HCT116 (cell line): ENCODE data around the gene ATP6V0A1. TPM values are rescaled to one million over a fixed set of nuclear protein-coding genes. Genes with fewer than 3 reads are reported as not detected.
A peak's percentile ranks its signal among the peaks of the same experiment; 100 is the strongest.

ENCODE experiments used
- ATAC-seq: fragments of 200-7000 bp; cut with Tn5 transposase; 2 replicates; pipeline ENCODE4 v1.9.1; 2020; ENCODE audit warnings: mild to moderate bottlenecking, moderate library complexity
- BruUV-seq: library from RNA; stranded (reverse); fragments of 400-500 nt; replicated peaks from 2 replicates; lab custom pipeline; 2021; lab: Mats Ljungman, UMichigan
- CTCF ChIA-PET: fragments of 300-600 bp; sonication (Branson Sonifier 250); formaldehyde crosslinking; loops from one replicate; lab custom pipeline; 2021; ENCODE audit warnings: antibody characterized with exemption; lab: Charles Lee
- POLR2A ChIA-PET: fragments of 300-600, 350-600 bp; sonication (Branson Sonifier 250); formaldehyde crosslinking; loops from one replicate; lab custom pipeline; 2021; ENCODE audit warnings: antibody characterized with exemption; lab: Charles Lee
- RAD21 ChIA-PET, 2 experiments: fragments of 300-600 bp; sonication (Branson Sonifier 250); formaldehyde crosslinking; loops; one replicate each; lab custom pipeline; 2023; ENCODE audit warnings: low total read pairs in 2 of 2; ENCODE audit not compliant: uncharacterized antibody in 2 of 2, unreplicated experiment in 2 of 2, low non-redundant PET in 1 of 2; lab: Charles Lee
- DNase-seq: peaks from one replicate; pipeline ENCODE4 v3.0.0-alpha.2; 2010; ENCODE audit warnings: low read depth, low spot score
- H2AFZ ChIP-seq: fragments of 200-600 bp; shearing (Covaris generic), sonication (generic); 2 replicates; pipeline ENCODE4 v1.6.1; 2017; ENCODE audit warnings: low read depth, mixed run types, mixed read lengths, antibody characterized with exemption, low read length; ENCODE audit not compliant: poor library complexity, severe bottlenecking
- H3K27ac ChIP-seq: 2 replicates; pipeline ENCODE4 v1.5.1; 2012; ENCODE audit warnings: low read depth, low read length
- H3K27me3 ChIP-seq: fragments of 200-600 bp; sonication (generic); 2 replicates; pipeline ENCODE4 v1.6.1; 2016; ENCODE audit warnings: mixed run types, low read length, mixed read lengths; ENCODE audit not compliant: insufficient read depth
- H3K36me3 ChIP-seq, 2 experiments: fragments of 200-500 bp in 1 of 2; fragments of 200-600 bp in 1 of 2; sonication (Bioruptor generic) in 1 of 2; sonication (generic) in 1 of 2; 2 replicates each; pipeline versions ENCODE4 v1.5.1 to v1.6.1; 2014 to 2016; ENCODE audit warnings: low read length in 2 of 2, inconsistent platforms in 1 of 2, mixed read lengths in 1 of 2, mixed run types in 1 of 2; ENCODE audit not compliant: insufficient read depth in 2 of 2, control insufficient read depth in 1 of 2
- H3K4me1 ChIP-seq, 2 experiments: fragments of 200-600 bp in 1 of 2; sonication (generic) in 1 of 2; 2 replicates each; pipeline versions ENCODE4 v1.5.1 to v1.6.1; 2012 to 2017; ENCODE audit warnings: low read length in 2 of 2, inconsistent platforms in 1 of 2, mild to moderate bottlenecking in 1 of 2, mixed read lengths in 1 of 2, mixed run types in 1 of 2, moderate library complexity in 1 of 2; ENCODE audit not compliant: insufficient read depth in 2 of 2, control insufficient read depth in 1 of 2
- H3K4me2 ChIP-seq: fragments of 200-600 bp; sonication (generic); 2 replicates; pipeline ENCODE4 v1.6.1; 2017; ENCODE audit warnings: mixed run types, low read length, mixed read lengths
- H3K4me3 ChIP-seq, 2 experiments: fragments of 200-600 bp in 1 of 2; sonication (generic) in 1 of 2; replicated peaks in 1 of 2; 2 replicates each; pipeline ENCODE4 v1.5.1; 2011 to 2016; ENCODE audit warnings: low read length in 2 of 2, control low read depth in 1 of 2, low read depth in 1 of 2, mild to moderate bottlenecking in 1 of 2, mixed read lengths in 1 of 2, mixed run types in 1 of 2
- H3K79me2 ChIP-seq: fragments of 200-600 bp; sonication (generic); 2 replicates; pipeline ENCODE4 v1.6.1; 2017; ENCODE audit warnings: mild to moderate bottlenecking, mixed run types, low read length, moderate library complexity, mixed read lengths; ENCODE audit not compliant: insufficient read depth
- H3K9ac ChIP-seq: fragments of 200-600 bp; sonication (generic); 2 replicates; pipeline ENCODE4 v1.6.1; 2016; ENCODE audit warnings: low read length, mixed read lengths
- H3K9me2 ChIP-seq: fragments of 200-600 bp; sonication (generic), shearing (Covaris generic); 2 replicates; pipeline ENCODE4 v1.6.1; 2017; ENCODE audit warnings: mixed run types, mild to moderate bottlenecking, moderate library complexity; ENCODE audit not compliant: insufficient read depth
- H3K9me3 ChIP-seq, 2 experiments: fragments of 200-500 bp in 1 of 2; fragments of 200-600 bp in 1 of 2; sonication (Bioruptor generic) in 1 of 2; sonication (generic) in 1 of 2; 2 replicates each; pipeline ENCODE4 v1.6.1; 2014 to 2017; ENCODE audit warnings: low read length in 2 of 2, mixed read lengths in 2 of 2, inconsistent platforms in 1 of 2, low read depth in 1 of 2, mild to moderate bottlenecking in 1 of 2, mixed run types in 1 of 2, moderate library complexity in 1 of 2; ENCODE audit not compliant: control insufficient read depth in 1 of 2, insufficient read depth in 1 of 2
- H4K20me1 ChIP-seq: fragments of 200-600 bp; sonication (generic), shearing (Covaris generic); 2 replicates; pipeline ENCODE4 v1.6.1; 2017; ENCODE audit warnings: mixed run types, mild to moderate bottlenecking, moderate library complexity; ENCODE audit not compliant: insufficient read depth
- CEBPB ChIP-seq: IDR thresholded peaks from 2 replicates; pipeline ENCODE4 v1.6.1; 2012; ENCODE audit warnings: low read depth
- REST ChIP-seq: IDR thresholded peaks from 2 replicates; pipeline ENCODE4 v1.6.1; 2012; ENCODE audit warnings: low read depth
- SIN3A ChIP-seq: IDR thresholded peaks from 2 replicates; pipeline ENCODE4 v1.6.1; 2012; ENCODE audit warnings: low read depth
- ZFX ChIP-seq: fragments of 450-650 bp; IDR thresholded peaks from 2 replicates; pipeline ENCODE4 v1.6.1; 2017
- intact Hi-C: fragments of 100-400 bp; cut with micrococcal nuclease; formaldehyde crosslinking; loops from 2 replicates; pipeline ENCODE4 v1.10.0; 2022
- total RNA-seq: library from RNA; stranded (reverse); gene quantifications from one replicate; pipeline ENCODE4 v1.2.1, GENCODE V29; 2021; ENCODE audit not compliant: unreplicated experiment

The ATP6V0A1 gene
- total RNA-seq, 1 experiment from 2014 or later = 65.2 TPM

DNA sequence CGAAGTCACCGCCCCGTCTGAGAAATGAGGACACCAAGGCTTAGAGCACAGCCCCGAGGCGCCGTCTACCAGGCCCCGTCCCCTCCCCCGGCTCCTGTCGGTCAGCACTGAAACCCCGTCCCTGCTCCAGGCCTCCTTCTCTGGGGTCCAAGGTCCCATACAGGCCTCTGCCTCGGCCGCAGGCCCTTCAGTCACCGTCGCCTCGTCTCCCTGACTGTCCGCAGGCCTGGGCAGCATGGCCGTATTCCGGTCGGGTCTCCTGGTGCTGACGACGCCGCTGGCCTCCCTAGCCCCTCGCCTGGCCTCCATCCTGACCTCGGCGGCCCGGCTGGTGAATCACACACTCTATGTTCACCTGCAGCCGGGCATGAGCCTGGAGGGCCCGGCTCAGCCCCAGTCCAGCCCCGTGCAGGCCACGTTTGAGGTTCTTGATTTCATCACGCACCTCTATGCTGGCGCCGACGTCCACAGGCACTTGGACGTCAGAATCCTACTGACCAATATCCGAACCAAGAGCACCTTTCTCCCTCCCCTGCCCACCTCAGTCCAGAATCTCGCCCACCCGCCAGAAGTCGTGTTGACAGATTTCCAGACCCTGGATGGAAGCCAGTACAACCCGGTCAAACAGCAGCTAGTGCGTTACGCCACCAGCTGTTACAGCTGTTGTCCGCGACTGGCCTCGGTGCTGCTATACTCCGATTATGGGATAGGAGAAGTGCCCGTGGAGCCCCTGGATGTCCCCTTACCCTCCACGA is 103.9 kb downstream of the ATP6V0A1 start:
- H3K27me3 ChIP-seq = no peaks in the 10 kb centered on the region
- H3K9me2 ChIP-seq = no peaks in the 10 kb centered on the region
- peaks cover 34% of the 10 kb centered on the region for H3K79me2 ChIP-seq
- H3K4me3 ChIP-seq = peak overlapping the region; percentile 99 to 100
- H3K4me1 ChIP-seq = peaks cover 30 to 51% of the 10 kb centered on the region in 2 experiments
- ATAC-seq (peak; percentile 41), DNase-seq (no peak)
- peak overlapping the region; percentile 89 for H3K27ac ChIP-seq
- TSS peak; percentile 72 for BruUV-seq
- RAD21 ChIA-PET = no interaction called here
- H2AFZ ChIP-seq = no peak overlapping the region
- CTCF ChIA-PET = interaction anchor here (0.7 kb wide), 1 partner anchor 35 kb away, joined by 3 read pairs; no protein-coding TSS in a partner anchor
- POLR2A ChIA-PET = no interaction called here
- intact Hi-C loops = no loop called here
- H3K9me3 ChIP-seq = no peaks in the 10 kb centered on the region
- H3K36me3 ChIP-seq = peaks cover 10 to 27% of the 10 kb centered on the region in 2 experiments; a peak in 3 of 4 replicates
- peak overlapping the region; percentile 99 for H3K9ac ChIP-seq
- TF ChIP-seq CEBPB (no peak), ZFX (peak; percentile 92)
- H3K4me2 ChIP-seq = peak overlapping the region; percentile 99
- no peaks in the 10 kb centered on the region for H4K20me1 ChIP-seq

DNA sequence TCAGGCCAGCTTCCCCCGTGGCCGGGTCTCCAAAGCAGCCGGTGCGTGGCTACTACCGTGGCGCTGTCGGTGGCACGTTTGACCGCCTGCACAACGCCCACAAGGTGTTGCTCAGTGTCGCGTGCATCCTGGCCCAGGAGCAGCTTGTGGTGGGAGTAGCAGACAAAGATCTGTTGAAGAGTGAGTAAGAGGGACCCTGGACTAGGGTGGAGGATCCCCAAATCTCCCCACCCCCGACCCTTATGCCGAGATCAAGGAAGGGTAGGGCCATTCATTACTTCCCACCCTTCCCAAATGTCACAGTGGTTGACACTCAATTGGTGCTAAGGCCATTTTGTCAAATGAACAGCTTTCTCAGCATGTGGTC is 104.4 kb downstream of the ATP6V0A1 start:
- BruUV-seq = no TSS peak
- TF ChIP-seq SIN3A = 0 out of 2 replicates have a peak, but pooled peaks have one; percentile 17
- no peak for TF ChIP-seq REST
- TF ChIP-seq, all 23 proteins: peak for 1
- no peaks in the 10 kb centered on the region for H4K20me1 ChIP-seq
- peak overlapping the region; percentile 89 for H3K27ac ChIP-seq
- H3K27me3 ChIP-seq = no peaks in the 10 kb centered on the region
- no peak for DNase-seq
- RAD21 ChIA-PET = no interaction called here
- H3K79me2 ChIP-seq = peaks cover 39% of the 10 kb centered on the region
- H3K9ac ChIP-seq = peak overlapping the region; percentile 99
- POLR2A ChIA-PET = no interaction called here
- CTCF ChIA-PET = interaction anchor here (0.7 kb wide), 1 partner anchor 36 kb away, joined by 3 read pairs; no protein-coding TSS in a partner anchor
- H3K4me3 ChIP-seq = peak overlapping the region; percentile 99 to 100
- H3K9me3 ChIP-seq = no peaks in the 10 kb centered on the region
- peak overlapping the region; percentile 99 for H3K4me2 ChIP-seq
- H3K36me3 ChIP-seq = peaks cover 10 to 27% of the 10 kb centered on the region in 2 experiments; a peak in 3 of 4 replicates
- intact Hi-C loops = no loop called here
- H3K9me2 ChIP-seq = no peaks in the 10 kb centered on the region
- H2AFZ ChIP-seq = no peak overlapping the region
- H3K4me1 ChIP-seq = peaks cover 30 to 55% of the 10 kb centered on the region in 2 experiments
- no peak for ATAC-seq
